Hematopoietic multipotent progenitor cell treated with erythropoietin and hydrocortisone succinate and interleukin-3 and kit ligand, for 15 days (in vitro differentiated cells): ENCODE measurements around the gene MTCL3.

Source experiments
- DNase-seq: peaks from one replicate; pipeline ENCODE4 v3.0.0-alpha.2; 2015; ENCODE audit warnings: low spot score

The MTCL3 gene

GRCh38 chr6:127468936-127469335 lies 50.2 kb downstream of the MTCL3 start:
- DNase-seq: no peak

- DNase-seq: no peak
Measured at GRCh38 chr6:127466416-127466815, 52.7 kb downstream of the MTCL3 start.

- peak; percentile 4 for DNase-seq
Measured at GRCh38 chr6:127464881-127465459, 54.2 kb downstream of the MTCL3 start.

GRCh38 chr6:127464161-127464880 lies 54.8 kb downstream of the MTCL3 start:
- no peak for DNase-seq

- DNase-seq: no peak
Measured at GRCh38 chr6:127463056-127463455, 56.1 kb downstream of the MTCL3 start.

- DNase-seq: no peak
Measured at GRCh38 chr6:127462376-127462775, 56.8 kb downstream of the MTCL3 start.

- DNase-seq: no peak
Measured at GRCh38 chr6:127460465-127460864, 58.7 kb downstream of the MTCL3 start.

GRCh38 chr6:127459231-127459641 lies 59.9 kb downstream of the MTCL3 start, which contains the start of gene KIAA0408:
KIAA0408 (minus strand) TSS chr6:127459389; CDS start chr6:127453981, 5,408 bp downstream.
- no peak for DNase-seq

GRCh38 chr6:127458817-127459216 lies 60.3 kb downstream of the MTCL3 start:
- DNase-seq: no peak

GRCh38 chr6:127458222-127458621 lies 60.9 kb downstream of the MTCL3 start:
- DNase-seq: no peak

- DNase-seq: no peak
Measured at GRCh38 chr6:127457456-127458064, 61.6 kb downstream of the MTCL3 start.

- DNase-seq: no peak
Measured at GRCh38 chr6:127456465-127456864, 62.7 kb downstream of the MTCL3 start.

- no peak for DNase-seq
Measured at GRCh38 chr6:127453845-127454619, 65.1 kb downstream of the MTCL3 start.

GRCh38 chr6:127452803-127453202 lies 66.3 kb downstream of the MTCL3 start:
- DNase-seq: no peak

- no peak for DNase-seq
Measured at GRCh38 chr6:127451388-127451787, 67.7 kb downstream of the MTCL3 start.

- DNase-seq: no peak
Measured at GRCh38 chr6:127447780-127448179, 71.4 kb downstream of the MTCL3 start.

GRCh38 chr6:127446356-127446755 lies 72.8 kb downstream of the MTCL3 start:
- no peak for DNase-seq

GRCh38 chr6:127441881-127442280 lies 77.3 kb downstream of the MTCL3 start:
- DNase-seq: no peak

GRCh38 chr6:127439718-127440117 lies 79.4 kb downstream of the MTCL3 start:
- DNase-seq: no peak

- no peak for DNase-seq
Measured at GRCh38 chr6:127436578-127437110, 82.5 kb downstream of the MTCL3 start.

GRCh38 chr6:127435626-127436220 lies 83.4 kb downstream of the MTCL3 start:
- DNase-seq: no peak

- no peak for DNase-seq
Measured at GRCh38 chr6:127434651-127435050, 84.5 kb downstream of the MTCL3 start.
